ENCODE data around the gene E2F4.

Gene E2F4, protein sequence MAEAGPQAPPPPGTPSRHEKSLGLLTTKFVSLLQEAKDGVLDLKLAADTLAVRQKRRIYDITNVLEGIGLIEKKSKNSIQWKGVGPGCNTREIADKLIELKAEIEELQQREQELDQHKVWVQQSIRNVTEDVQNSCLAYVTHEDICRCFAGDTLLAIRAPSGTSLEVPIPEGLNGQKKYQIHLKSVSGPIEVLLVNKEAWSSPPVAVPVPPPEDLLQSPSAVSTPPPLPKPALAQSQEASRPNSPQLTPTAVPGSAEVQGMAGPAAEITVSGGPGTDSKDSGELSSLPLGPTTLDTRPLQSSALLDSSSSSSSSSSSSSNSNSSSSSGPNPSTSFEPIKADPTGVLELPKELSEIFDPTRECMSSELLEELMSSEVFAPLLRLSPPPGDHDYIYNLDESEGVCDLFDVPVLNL

GRCh38 chr16:67191995-67192681 is at the start of gene E2F4:
Gene E2F4, plus strand, starts transcription at chr16:67192155. Its CDS starts 73 bp downstream, at chr16:67192228.
- Mint-ChIP-seq H3K27me3 (ENCODE audit: low read depth) (no peaks in the 10 kb centered on the region), H3K36me3 (ENCODE audit: low read depth) (peaks cover 33% of the 10 kb centered on the region), H3K4me1 (ENCODE audit: low read depth) (peaks cover 29% of the 10 kb centered on the region), H3K9me3 (no peaks in the 10 kb centered on the region), H3K4me3 (peak within 1 kb of the TSS; percentile 89), H3K27ac (peak within 1 kb of the TSS; percentile 82)

- no peak overlapping the region for H3K27ac Mint-ChIP-seq
- H3K4me1 Mint-ChIP-seq (ENCODE audit: low read depth): no peaks in the 10 kb centered on the region
- H3K36me3 Mint-ChIP-seq (ENCODE audit: low read depth): peaks cover 33% of the 10 kb centered on the region
- no peaks in the 10 kb centered on the region for H3K27me3 Mint-ChIP-seq (ENCODE audit: low read depth)
- no peaks in the 10 kb centered on the region for H3K9me3 Mint-ChIP-seq
- H3K4me3 Mint-ChIP-seq: no peak overlapping the region
Measured at GRCh38 chr16:67142342-67142741, 49.6 kb upstream of the E2F4 start.

- Mint-ChIP-seq H3K27me3 (ENCODE audit: low read depth) (no peaks in the 10 kb centered on the region), H3K4me3 (no peak overlapping the region), H3K36me3 (ENCODE audit: low read depth) (peaks cover 40% of the 10 kb centered on the region), H3K4me1 (ENCODE audit: low read depth) (peaks cover 2% of the 10 kb centered on the region), H3K9me3 (no peaks in the 10 kb centered on the region), H3K27ac (no peak overlapping the region)
Measured at GRCh38 chr16:67144943-67145342, 47.0 kb upstream of the E2F4 start.

DNA sequence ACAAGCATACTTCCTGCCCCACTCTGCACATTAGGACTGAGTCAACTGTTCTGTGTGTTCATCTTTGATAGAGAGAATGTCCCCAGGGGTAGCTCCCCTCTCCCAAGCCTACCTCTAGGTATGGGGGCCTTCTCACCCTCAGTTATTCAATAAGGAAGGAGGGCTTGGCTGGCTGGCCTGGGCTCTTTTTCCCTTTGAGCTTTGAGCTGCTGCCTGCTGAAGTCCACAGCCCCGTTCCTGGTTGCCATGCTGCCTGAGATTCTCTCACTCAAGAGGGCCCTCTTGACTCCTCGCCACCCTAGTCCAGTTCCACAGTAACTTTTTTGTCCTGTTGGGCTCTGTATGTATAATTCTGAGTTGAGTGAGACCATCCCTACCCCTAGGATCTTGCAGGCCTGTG is 46.2 kb upstream of the E2F4 start:
- no peaks in the 10 kb centered on the region for H3K27me3 Mint-ChIP-seq (ENCODE audit: low read depth)
- no peaks in the 10 kb centered on the region for H3K9me3 Mint-ChIP-seq
- H3K4me3 Mint-ChIP-seq: no peak overlapping the region
- peaks cover 33% of the 10 kb centered on the region for H3K36me3 Mint-ChIP-seq (ENCODE audit: low read depth)
- H3K27ac Mint-ChIP-seq: peak overlapping the region; percentile 31
- peaks cover 2% of the 10 kb centered on the region for H3K4me1 Mint-ChIP-seq (ENCODE audit: low read depth)

DNA sequence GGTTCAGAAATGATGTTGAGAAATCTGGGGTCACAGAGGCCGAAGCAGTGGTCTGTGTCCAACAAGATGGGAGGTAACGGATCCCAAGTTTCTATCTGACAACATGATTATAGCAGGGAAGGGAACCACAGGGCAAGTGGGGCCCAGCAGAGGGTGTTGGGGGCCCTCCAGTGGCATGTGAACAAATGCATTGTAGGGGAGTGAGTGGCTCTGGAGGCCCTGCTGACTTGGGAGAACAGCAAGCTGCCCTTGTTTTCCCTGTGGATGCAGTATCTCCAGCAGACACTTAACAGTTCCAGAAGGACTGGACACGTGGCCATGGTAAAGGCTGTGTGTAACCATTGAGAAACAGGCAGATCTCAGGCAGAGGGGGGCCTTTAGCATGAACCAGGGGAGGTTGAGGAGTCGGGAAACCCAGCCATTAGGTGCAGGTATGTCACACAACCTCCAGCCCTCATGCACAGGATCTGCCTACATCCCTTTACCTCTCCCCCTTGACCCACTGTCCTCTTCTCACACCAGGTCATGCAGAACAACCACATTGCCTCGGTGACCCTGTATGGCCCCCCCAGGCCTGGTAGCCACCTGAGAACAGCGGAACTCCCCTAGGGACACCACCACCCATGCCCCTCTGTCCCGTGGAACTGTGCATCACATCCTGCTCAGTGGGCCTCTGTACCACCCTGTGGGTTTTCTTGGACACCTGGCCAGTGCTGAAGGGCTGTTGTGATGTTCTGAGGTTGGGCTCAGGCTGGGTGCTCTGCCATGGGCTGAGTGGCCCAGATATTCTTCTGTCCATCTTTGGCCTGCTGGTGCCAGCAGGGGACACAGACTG is 45.2 kb upstream of the E2F4 start:
- peaks cover 9% of the 10 kb centered on the region for H3K4me1 Mint-ChIP-seq (ENCODE audit: low read depth)
- H3K4me3 Mint-ChIP-seq: no peak overlapping the region
- peaks cover 28% of the 10 kb centered on the region for H3K36me3 Mint-ChIP-seq (ENCODE audit: low read depth)
- no peaks in the 10 kb centered on the region for H3K9me3 Mint-ChIP-seq
- H3K27me3 Mint-ChIP-seq (ENCODE audit: low read depth): no peaks in the 10 kb centered on the region
- H3K27ac Mint-ChIP-seq: no peak overlapping the region

GRCh38 chr16:67147437-67148140 is 44.4 kb upstream of the E2F4 start:
- Mint-ChIP-seq H3K27ac (no peak overlapping the region), H3K27me3 (ENCODE audit: low read depth) (no peaks in the 10 kb centered on the region), H3K9me3 (no peaks in the 10 kb centered on the region), H3K36me3 (ENCODE audit: low read depth) (peaks cover 27% of the 10 kb centered on the region), H3K4me3 (no peak overlapping the region), H3K4me1 (ENCODE audit: low read depth) (peaks cover 13% of the 10 kb centered on the region)

DNA sequence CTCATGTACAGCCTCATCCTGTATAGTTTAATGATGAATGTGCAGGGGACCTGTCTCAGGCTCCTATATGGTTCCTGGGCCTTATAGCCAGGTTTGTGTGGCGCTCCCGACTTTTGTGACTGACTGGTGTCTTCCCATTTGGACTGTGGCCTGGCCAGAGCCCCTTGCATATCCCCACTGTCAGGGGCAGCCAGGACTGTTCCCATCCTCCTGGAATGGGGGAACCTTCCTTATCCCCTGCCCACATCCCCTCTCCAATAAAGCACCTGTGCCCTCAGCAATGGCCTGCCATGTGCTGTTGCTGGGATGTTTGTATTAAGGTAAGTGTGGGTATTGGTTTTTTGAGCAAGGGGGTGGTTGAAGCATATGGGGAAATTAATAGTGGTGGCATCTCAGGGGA is 43.7 kb upstream of the E2F4 start:
- H3K27ac Mint-ChIP-seq: no peak overlapping the region
- peak overlapping the region; percentile 46 for H3K4me3 Mint-ChIP-seq
- H3K36me3 Mint-ChIP-seq (ENCODE audit: low read depth): peaks cover 30% of the 10 kb centered on the region
- H3K4me1 Mint-ChIP-seq (ENCODE audit: low read depth): peaks cover 19% of the 10 kb centered on the region
- H3K9me3 Mint-ChIP-seq: no peaks in the 10 kb centered on the region
- no peaks in the 10 kb centered on the region for H3K27me3 Mint-ChIP-seq (ENCODE audit: low read depth)

DNA sequence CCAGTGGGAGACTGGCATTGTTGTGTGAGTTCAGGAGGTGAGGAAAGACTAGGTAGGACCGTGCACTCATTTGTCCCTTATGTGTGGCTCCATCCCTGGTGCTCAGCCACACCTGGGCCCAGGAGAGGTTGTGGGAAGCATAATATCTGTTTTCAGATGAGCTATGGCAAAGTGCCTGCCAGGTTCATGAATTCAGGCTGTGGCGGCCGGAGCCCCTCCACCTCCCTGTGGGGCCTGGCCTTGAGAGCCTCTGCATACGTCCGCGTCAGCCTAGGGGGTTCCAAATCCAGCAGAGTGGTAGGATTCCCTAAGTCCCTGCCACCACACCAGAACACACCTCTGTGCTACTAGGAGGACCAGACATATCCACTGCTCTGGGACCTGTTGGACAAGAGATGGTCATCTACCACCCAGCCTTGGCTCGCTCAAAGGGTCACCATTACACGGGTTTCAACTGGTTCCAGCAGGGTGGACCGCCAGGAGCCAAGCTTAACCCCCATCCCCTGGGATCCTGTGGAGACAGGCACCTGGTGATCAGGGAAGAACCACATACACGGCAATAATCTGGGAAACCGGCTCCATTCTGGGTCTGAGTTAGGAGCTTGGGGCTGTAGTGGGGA is 43.2 kb upstream of the E2F4 start:
- H3K27me3 Mint-ChIP-seq (ENCODE audit: low read depth): no peaks in the 10 kb centered on the region
- H3K4me3 Mint-ChIP-seq: peak overlapping the region; percentile 46
- peaks cover 29% of the 10 kb centered on the region for H3K36me3 Mint-ChIP-seq (ENCODE audit: low read depth)
- peaks cover 22% of the 10 kb centered on the region for H3K4me1 Mint-ChIP-seq (ENCODE audit: low read depth)
- H3K9me3 Mint-ChIP-seq: no peaks in the 10 kb centered on the region
- H3K27ac Mint-ChIP-seq: no peak overlapping the region

- H3K9me3 Mint-ChIP-seq: no peaks in the 10 kb centered on the region
- no peak overlapping the region for H3K27ac Mint-ChIP-seq
- H3K27me3 Mint-ChIP-seq (ENCODE audit: low read depth): no peaks in the 10 kb centered on the region
- H3K4me1 Mint-ChIP-seq (ENCODE audit: low read depth): peaks cover 27% of the 10 kb centered on the region
- peak overlapping the region; percentile 46 for H3K4me3 Mint-ChIP-seq
- peaks cover 32% of the 10 kb centered on the region for H3K36me3 Mint-ChIP-seq (ENCODE audit: low read depth)
Measured at GRCh38 chr16:67149276-67150046, 42.5 kb upstream of the E2F4 start.

- peaks cover 31% of the 10 kb centered on the region for H3K36me3 Mint-ChIP-seq (ENCODE audit: low read depth)
- H3K27me3 Mint-ChIP-seq (ENCODE audit: low read depth): no peaks in the 10 kb centered on the region
- no peak overlapping the region for H3K27ac Mint-ChIP-seq
- H3K4me1 Mint-ChIP-seq (ENCODE audit: low read depth): peaks cover 27% of the 10 kb centered on the region
- no peaks in the 10 kb centered on the region for H3K9me3 Mint-ChIP-seq
- no peak overlapping the region for H3K4me3 Mint-ChIP-seq
Measured at GRCh38 chr16:67150047-67150832, 41.7 kb upstream of the E2F4 start.

DNA sequence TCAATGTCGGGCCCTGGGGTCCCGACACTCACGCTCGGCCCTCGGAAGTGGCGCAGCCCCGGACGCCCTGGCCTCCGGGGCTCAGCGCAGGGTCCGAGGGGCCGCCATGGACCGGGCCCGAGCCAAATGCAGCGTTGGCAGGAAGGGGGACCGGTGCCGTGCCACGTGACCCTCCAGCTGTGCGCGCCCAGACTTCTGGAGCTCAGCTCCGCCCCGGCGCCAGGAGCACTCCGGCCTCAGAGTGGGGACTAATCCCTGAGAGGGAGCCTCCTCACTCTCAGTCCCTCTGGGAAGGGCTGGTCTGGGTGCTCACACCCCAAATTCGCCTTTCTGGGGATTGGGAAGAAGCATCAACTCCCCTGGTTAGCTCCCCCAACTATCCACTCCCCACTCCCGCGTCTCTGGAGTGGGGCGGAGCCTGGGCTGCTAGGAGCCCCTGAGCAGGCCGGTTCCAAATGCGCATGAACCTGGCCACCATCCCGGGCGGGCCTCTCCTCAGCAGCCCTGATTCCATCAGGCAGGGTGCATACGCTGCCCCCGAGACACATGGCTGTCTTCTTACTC is 41.0 kb upstream of the E2F4 start, which contains the start of gene B3GNT9:
TSS of gene B3GNT9 (minus strand) at position 166 of the 564 bp plus-strand sequence. CDS start 513 bp downstream, outside the sequence.
- H3K9me3 Mint-ChIP-seq: no peaks in the 10 kb centered on the region
- no peaks in the 10 kb centered on the region for H3K27me3 Mint-ChIP-seq (ENCODE audit: low read depth)
- H3K27ac Mint-ChIP-seq: peak within 1 kb of the TSS; percentile 50
- peak within 1 kb of the TSS; percentile 79 for H3K4me3 Mint-ChIP-seq
- peaks cover 29% of the 10 kb centered on the region for H3K4me1 Mint-ChIP-seq (ENCODE audit: low read depth)
- H3K36me3 Mint-ChIP-seq (ENCODE audit: low read depth): peaks cover 34% of the 10 kb centered on the region

GRCh38 chr16:67151431-67152097 is 40.4 kb upstream of the E2F4 start:
- Mint-ChIP-seq H3K27ac (peak overlapping the region; percentile 50), H3K36me3 (ENCODE audit: low read depth) (peaks cover 34% of the 10 kb centered on the region), H3K27me3 (ENCODE audit: low read depth) (no peaks in the 10 kb centered on the region), H3K4me1 (ENCODE audit: low read depth) (peaks cover 36% of the 10 kb centered on the region), H3K9me3 (no peaks in the 10 kb centered on the region), H3K4me3 (peak overlapping the region; percentile 79)
